Measurements from ENCODE around the gene ZNF407. TPM values are rescaled to one million over a fixed set of nuclear protein-coding genes. Genes with fewer than 3 reads are reported as not detected.

Gene ZNF407
- total RNA-seq, 2 experiments from 2014 or later, result 23.2 to 24.7 TPM

DNA sequence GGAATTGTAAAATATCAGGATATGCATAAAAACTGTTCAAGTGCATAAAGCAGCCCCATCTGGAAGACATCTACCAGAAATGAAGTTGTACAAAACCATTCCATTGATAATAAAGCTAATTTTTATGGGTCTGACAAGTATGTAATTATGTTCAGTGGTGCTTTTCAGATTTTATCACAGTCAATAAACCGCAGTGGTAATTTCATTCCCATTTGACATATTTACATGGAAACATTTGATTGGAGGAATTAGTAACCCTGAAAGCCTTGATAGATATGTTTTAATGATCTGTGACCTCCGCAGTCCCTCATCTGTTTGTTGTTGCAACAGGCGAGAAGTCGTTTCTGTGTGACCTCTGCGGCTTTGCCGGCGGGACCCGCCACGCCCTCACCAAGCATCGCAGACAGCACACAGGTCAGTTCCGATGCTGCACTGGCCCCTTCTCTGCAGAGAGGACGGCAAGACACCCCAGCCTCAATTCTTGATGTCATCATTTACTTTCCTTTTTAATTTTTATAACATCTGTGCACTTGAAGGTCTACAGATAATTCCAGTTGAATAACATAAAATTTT lies 283.1 kb downstream of the ZNF407 start:
- Mint-ChIP-seq H3K4me1 (ENCODE audit: low read depth) (no peaks in the 10 kb centered on the region), H3K27me3 (no peaks in the 10 kb centered on the region), H3K9me3 (no peaks in the 10 kb centered on the region), H3K27ac (no peak overlapping the region), H3K4me3 (no peak overlapping the region), H3K36me3 (ENCODE audit: low read depth) (peaks cover 65% of the 10 kb centered on the region)
- ATAC-seq (ENCODE audit: poor library complexity) (no peak), DNase-seq (no peak)
- Histone ChIP-seq H3K27ac (ENCODE audit: low read depth in 1 of 2, low read length in 2 of 2) (no peak overlapping the region), H3K4me1 (ENCODE audit: insufficient read depth, low read length) (no peaks in the 10 kb centered on the region), H3K4me3 (ENCODE audit: low read length) (no peak overlapping the region), H3K27me3 (ENCODE audit: control insufficient read depth in 1 of 2, insufficient read depth in 2 of 2, low read length in 2 of 2) (no peaks in the 10 kb centered on the region), H3K9me3 (ENCODE audit: control insufficient read depth in 1 of 2, insufficient read depth in 1 of 2, low read length in 2 of 2) (no peaks in the 10 kb centered on the region), H3K36me3 (ENCODE audit: insufficient read depth, low read length) (peaks cover 28% of the 10 kb centered on the region)
- ChIA-PET CTCF (no interaction called here), POLR2A (no interaction called here)
- TF ChIP-seq CTCF (IDR thresholded peaks at IDR 0.05), result no peak
- intact Hi-C loops (cut with DNase I, micrococcal nuclease), result no loop called here

- H3K27me3 ChIP-seq (ENCODE audit: control insufficient read depth in 1 of 2, insufficient read depth in 2 of 2, low read length in 2 of 2), result no peaks in the 10 kb centered on the region
- ChIA-PET POLR2A (no interaction called here), CTCF (no interaction called here)
- H3K36me3 Mint-ChIP-seq (ENCODE audit: low read depth), result peaks cover 23% of the 10 kb centered on the region
- no peak overlapping the region for H3K4me3 Mint-ChIP-seq
- H3K36me3 ChIP-seq (ENCODE audit: insufficient read depth, low read length), result no peaks in the 10 kb centered on the region
- peaks cover 6% of the 10 kb centered on the region for H3K4me1 Mint-ChIP-seq (ENCODE audit: low read depth)
- intact Hi-C loops (cut with DNase I, micrococcal nuclease), result loop anchor here (10.0 kb wide), 4 partner anchors 183 to 1453 kb away; no protein-coding TSS in a partner anchor
- H3K4me3 ChIP-seq (ENCODE audit: low read length), result no peak overlapping the region
- no peak overlapping the region for H3K27ac ChIP-seq (ENCODE audit: low read depth in 1 of 2, low read length in 2 of 2)
- no peaks in the 10 kb centered on the region for H3K4me1 ChIP-seq (ENCODE audit: insufficient read depth, low read length)
- H3K27me3 Mint-ChIP-seq, result no peaks in the 10 kb centered on the region
- DNase-seq (no peak), ATAC-seq (ENCODE audit: poor library complexity) (no peak)
- no peaks in the 10 kb centered on the region for H3K9me3 ChIP-seq (ENCODE audit: control insufficient read depth in 1 of 2, insufficient read depth in 1 of 2, low read length in 2 of 2)
- no peak for TF ChIP-seq CTCF (IDR thresholded peaks at IDR 0.05)
- no peak overlapping the region for H3K27ac Mint-ChIP-seq
- no peaks in the 10 kb centered on the region for H3K9me3 Mint-ChIP-seq
Observed at GRCh38 chr18:74892066-74892627, 294.5 kb downstream of the ZNF407 start.

GRCh38 chr18:74895686-74896085 lies 298.0 kb downstream of the ZNF407 start:
- H3K9me3 Mint-ChIP-seq, result no peaks in the 10 kb centered on the region
- H3K27me3 ChIP-seq (ENCODE audit: control insufficient read depth in 1 of 2, insufficient read depth in 2 of 2, low read length in 2 of 2), result no peaks in the 10 kb centered on the region
- DNase-seq (no peak), ATAC-seq (ENCODE audit: poor library complexity) (no peak)
- CTCF ChIA-PET, result no interaction called here
- H3K4me1 Mint-ChIP-seq (ENCODE audit: low read depth), result peaks cover 6% of the 10 kb centered on the region
- no peaks in the 10 kb centered on the region for H3K4me1 ChIP-seq (ENCODE audit: insufficient read depth, low read length)
- no peak overlapping the region for H3K27ac ChIP-seq (ENCODE audit: low read depth in 1 of 2, low read length in 2 of 2)
- no peak overlapping the region for H3K4me3 ChIP-seq (ENCODE audit: low read length)
- no peaks in the 10 kb centered on the region for H3K36me3 ChIP-seq (ENCODE audit: insufficient read depth, low read length)
- H3K27ac Mint-ChIP-seq, result no peak overlapping the region
- H3K4me3 Mint-ChIP-seq, result no peak overlapping the region
- POLR2A ChIA-PET, result no interaction called here
- no peaks in the 10 kb centered on the region for H3K27me3 Mint-ChIP-seq
- peaks cover 18% of the 10 kb centered on the region for H3K36me3 Mint-ChIP-seq (ENCODE audit: low read depth)
- intact Hi-C loops (cut with DNase I, micrococcal nuclease), result loop anchor here (1.0 to 10.0 kb wide), 7 partner anchors 179 to 1449 kb away; no protein-coding TSS in a partner anchor
- H3K9me3 ChIP-seq (ENCODE audit: control insufficient read depth in 1 of 2, insufficient read depth in 1 of 2, low read length in 2 of 2), result no peaks in the 10 kb centered on the region
- TF ChIP-seq CTCF (IDR thresholded peaks at IDR 0.05), result no peak
